HG03432 (cell line): ENCODE results near the gene TDRD5.

Source experiments
- ATAC-seq: cut with Tn5 transposase; IDR thresholded peaks from one replicate; pipeline ENCODE4 v1.9.1; 2021; ENCODE audit warnings: mild to moderate bottlenecking, moderate library complexity; ENCODE audit not compliant: unreplicated experiment

TDRD5 gene

DNA sequence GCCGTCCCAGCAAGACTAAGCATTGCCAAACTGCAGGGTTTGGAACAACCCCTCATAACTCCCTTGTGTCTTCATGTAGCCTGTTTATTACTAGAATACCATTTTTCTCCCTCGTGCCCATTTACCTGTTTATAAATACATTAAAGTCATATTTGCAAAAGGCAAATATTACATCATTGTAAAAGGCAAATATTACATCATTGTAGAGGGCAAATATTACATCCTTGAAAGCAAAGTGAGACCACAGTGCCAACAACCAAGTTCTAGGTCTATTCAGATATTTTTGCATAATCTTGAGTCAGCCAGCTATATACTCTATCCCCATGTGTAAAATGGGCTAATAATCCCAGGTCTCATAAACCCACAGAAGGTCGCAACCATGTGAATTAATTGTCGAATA is 140.0 kb downstream of the TDRD5 start:
- no peak for ATAC-seq
